ENCODE results near the gene QPRT.
"Not testable (repeated sequence)": the region's sequence is repeated elsewhere in the genome, so short reads cannot be mapped to it uniquely, and the experiment has no call there.

QPRT gene

DNA sequence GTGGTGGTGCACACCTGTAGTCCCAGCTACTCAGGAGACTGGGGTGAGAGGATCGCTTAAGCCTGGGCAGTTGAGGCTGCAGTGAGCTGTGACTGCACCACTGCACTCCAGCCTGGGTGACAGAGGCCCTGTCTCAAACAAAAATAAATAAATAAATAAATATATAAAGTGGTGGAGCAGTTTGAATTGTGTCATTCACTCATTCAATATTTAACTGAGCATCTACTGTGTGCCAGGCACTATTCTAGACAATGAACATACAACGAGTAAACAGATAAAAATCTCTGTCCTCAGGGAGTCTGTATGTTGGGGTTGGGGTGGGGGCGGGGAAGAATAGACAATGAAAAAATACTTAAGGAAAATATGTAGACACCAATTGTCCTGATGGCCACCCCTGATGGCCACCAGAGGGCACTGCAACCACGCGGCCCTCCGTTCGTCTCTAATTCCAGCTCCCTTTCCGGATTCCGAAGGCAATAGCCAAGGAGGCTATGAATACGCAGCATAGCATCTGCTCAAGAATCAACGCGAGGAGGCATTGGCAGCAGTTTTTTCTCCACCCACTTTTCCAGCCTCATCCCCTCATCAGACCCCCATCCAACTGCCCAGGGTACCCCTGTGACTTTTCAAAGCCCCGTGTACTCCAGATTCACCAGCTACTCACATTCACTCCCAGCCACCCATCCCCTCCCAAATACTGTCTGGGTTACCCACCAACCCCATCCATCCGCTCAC, 21.4 kb downstream of the QPRT start:
- DNase-seq = peak; percentile 62
- TF ChIP-seq, protein P1, sequence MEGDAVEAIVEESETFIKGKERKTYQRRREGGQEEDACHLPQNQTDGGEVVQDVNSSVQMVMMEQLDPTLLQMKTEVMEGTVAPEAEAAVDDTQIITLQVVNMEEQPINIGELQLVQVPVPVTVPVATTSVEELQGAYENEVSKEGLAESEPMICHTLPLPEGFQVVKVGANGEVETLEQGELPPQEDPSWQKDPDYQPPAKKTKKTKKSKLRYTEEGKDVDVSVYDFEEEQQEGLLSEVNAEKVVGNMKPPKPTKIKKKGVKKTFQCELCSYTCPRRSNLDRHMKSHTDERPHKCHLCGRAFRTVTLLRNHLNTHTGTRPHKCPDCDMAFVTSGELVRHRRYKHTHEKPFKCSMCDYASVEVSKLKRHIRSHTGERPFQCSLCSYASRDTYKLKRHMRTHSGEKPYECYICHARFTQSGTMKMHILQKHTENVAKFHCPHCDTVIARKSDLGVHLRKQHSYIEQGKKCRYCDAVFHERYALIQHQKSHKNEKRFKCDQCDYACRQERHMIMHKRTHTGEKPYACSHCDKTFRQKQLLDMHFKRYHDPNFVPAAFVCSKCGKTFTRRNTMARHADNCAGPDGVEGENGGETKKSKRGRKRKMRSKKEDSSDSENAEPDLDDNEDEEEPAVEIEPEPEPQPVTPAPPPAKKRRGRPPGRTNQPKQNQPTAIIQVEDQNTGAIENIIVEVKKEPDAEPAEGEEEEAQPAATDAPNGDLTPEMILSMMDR (IDR thresholded peaks at IDR 0.05) = peak; percentile 77
- Mint-ChIP-seq H3K27ac (no peak overlapping the region), H3K4me3 (no peak overlapping the region), H3K9me3 (peaks cover 38% of the 10 kb centered on the region), H3K36me3 (ENCODE audit: low read depth) (peaks cover 43% of the 10 kb centered on the region), H3K27me3 (ENCODE audit: low read depth, poor library complexity) (peaks cover 4% of the 10 kb centered on the region), H3K4me1 (peaks cover 27% of the 10 kb centered on the region)

DNA sequence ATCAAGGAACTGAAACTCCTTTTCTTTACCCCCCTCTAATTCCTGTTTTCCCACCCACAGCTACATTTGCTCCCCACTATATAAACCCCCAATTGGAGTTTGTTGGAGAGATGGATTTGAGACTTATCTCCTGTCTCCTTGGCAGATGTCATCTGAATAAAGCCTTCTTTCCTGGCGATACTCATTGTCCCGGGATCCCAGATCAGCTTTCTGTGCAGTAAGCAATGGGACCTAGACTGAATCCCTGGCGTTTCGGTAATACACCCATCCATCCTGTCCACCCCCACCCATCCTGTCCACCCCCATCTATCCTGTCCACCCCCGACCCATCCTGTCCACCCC, 22.2 kb downstream of the QPRT start:
- H3K27ac Mint-ChIP-seq = no peak overlapping the region
- no peak overlapping the region for H3K4me3 Mint-ChIP-seq
- DNase-seq = no peak
- TF ChIP-seq, protein P1 (IDR thresholded peaks at IDR 0.05) = no peak
- peaks cover 38% of the 10 kb centered on the region for H3K9me3 Mint-ChIP-seq
- H3K36me3 Mint-ChIP-seq (ENCODE audit: low read depth) = peaks cover 37% of the 10 kb centered on the region
- peaks cover 27% of the 10 kb centered on the region for H3K4me1 Mint-ChIP-seq
- peaks cover 4% of the 10 kb centered on the region for H3K27me3 Mint-ChIP-seq (ENCODE audit: low read depth, poor library complexity)

DNA sequence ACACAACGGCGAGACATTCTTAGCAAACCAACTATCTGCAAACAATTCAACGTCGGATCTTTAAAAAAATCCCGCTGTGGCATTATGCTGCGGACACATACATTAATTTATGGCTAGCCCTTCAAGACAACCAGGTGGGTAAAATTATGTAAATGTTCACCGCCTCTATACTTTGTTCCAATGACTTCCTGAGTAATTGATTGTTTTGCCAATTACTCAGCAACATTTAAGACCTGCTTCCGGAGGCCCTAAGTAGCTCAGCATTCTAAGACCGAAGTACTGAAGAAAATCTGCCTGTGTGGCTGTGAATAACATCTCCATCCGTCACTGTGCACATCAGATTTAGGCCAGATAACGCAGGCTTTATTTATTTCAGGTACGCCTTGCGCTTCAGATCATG, 23.3 kb downstream of the QPRT start:
- TF ChIP-seq, protein P1 (IDR thresholded peaks at IDR 0.05) = no peak
- Mint-ChIP-seq H3K9me3 (peaks cover 36% of the 10 kb centered on the region), H3K4me1 (peaks cover 27% of the 10 kb centered on the region), H3K36me3 (ENCODE audit: low read depth) (peaks cover 26% of the 10 kb centered on the region), H3K4me3 (no peak overlapping the region), H3K27me3 (ENCODE audit: low read depth, poor library complexity) (no peaks in the 10 kb centered on the region), H3K27ac (peak overlapping the region; percentile 87)
- DNase-seq = no peak

DNA sequence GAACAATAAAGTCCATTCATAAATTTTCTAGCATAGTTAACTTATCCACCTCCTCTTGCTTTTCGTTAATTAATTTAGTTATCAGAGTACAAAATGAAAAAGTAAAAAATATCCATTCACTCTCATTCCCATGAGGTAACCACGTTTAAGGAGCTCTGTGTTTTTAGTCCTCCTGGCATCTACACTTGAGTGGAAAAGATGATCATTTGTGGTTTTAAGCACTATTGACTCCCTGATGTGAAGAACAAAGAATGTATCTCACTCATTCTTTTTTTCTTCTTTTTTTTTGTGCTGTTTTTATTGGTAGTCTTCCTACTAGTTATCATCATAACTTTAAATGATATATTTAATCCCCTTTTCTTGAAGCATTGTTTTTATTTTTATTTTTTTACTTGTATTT, 26.1 kb downstream of the QPRT start:
- TF ChIP-seq, protein P1 (IDR thresholded peaks at IDR 0.05) = no peak
- Mint-ChIP-seq H3K4me3 (no peak overlapping the region), H3K9me3 (peaks cover 35% of the 10 kb centered on the region)

DNA sequence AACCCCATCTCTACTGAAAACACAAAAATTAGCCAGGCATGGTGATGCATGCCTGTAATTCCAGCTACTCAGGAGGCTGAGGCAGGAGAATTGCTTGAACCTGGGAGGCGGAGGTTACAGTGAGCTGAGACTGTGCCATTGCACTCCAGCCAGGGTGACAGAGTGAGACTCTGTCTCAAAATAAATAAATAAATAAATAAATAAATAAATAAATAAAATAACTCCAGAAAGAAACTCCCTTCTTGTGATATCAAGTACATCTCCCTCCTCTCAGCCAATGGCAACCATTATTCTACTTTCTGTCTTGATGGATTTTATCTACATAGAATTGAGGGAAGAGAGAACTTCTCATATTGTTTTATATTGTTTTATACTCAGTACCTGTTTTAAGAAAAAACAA, 28.2 kb downstream of the QPRT start:
- peaks cover 33% of the 10 kb centered on the region for H3K4me1 Mint-ChIP-seq
- peaks cover 33% of the 10 kb centered on the region for H3K9me3 Mint-ChIP-seq
- not testable (repeated sequence) for H3K27ac Mint-ChIP-seq, H3K4me3 Mint-ChIP-seq, DNase-seq
- peaks cover 12% of the 10 kb centered on the region for H3K36me3 Mint-ChIP-seq (ENCODE audit: low read depth)
- H3K27me3 Mint-ChIP-seq (ENCODE audit: low read depth, poor library complexity) = peaks cover 11% of the 10 kb centered on the region

More for the DNA sequence above, 26.1 kb downstream of the QPRT start:
- Mint-ChIP-seq H3K4me1 (peaks cover 36% of the 10 kb centered on the region), H3K36me3 (ENCODE audit: low read depth) (peaks cover 8% of the 10 kb centered on the region), H3K27ac (no peak overlapping the region), H3K27me3 (ENCODE audit: low read depth, poor library complexity) (peaks cover 7% of the 10 kb centered on the region)
- no peak for DNase-seq

DNA sequence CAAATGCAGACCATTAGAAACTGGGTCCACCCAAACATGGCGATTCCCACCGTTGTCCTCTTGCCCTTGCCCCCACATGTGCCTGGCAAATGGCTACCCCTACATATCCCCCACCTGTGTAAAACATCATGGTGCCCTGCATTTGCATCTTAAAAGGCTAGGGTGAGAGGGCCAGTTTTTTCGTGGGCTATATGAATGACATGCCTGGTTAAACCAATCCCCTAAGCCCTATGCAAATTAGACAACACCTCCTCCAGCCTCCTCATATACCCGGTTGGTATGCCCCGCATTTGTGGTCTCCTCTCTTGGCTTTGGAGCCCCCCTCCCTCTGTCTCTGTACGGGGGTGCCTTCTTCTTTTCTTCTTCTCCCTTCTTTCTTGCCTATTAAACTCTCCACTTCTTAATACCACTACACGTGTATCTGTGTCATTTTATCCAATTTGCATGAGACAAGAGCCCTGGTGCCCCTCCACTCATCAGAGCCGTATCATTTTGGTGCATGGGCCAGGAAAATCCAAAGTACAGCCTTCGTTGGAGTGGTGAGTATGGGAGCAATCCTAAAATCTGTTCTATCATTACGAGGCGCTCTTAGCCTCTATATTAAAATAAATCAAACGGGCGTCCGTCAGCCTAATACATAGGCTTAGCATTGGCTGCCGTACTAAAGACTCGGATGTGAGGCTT, 30.1 kb downstream of the QPRT start:
- no peak for DNase-seq
- H3K27ac Mint-ChIP-seq = no peak overlapping the region
- peaks cover 11% of the 10 kb centered on the region for H3K27me3 Mint-ChIP-seq (ENCODE audit: low read depth, poor library complexity)
- TF ChIP-seq, protein P1 (IDR thresholded peaks at IDR 0.05) = no peak
- peaks cover 33% of the 10 kb centered on the region for H3K9me3 Mint-ChIP-seq
- peaks cover 30% of the 10 kb centered on the region for H3K4me1 Mint-ChIP-seq
- peaks cover 12% of the 10 kb centered on the region for H3K36me3 Mint-ChIP-seq (ENCODE audit: low read depth)
- peak overlapping the region; percentile 13 for H3K4me3 Mint-ChIP-seq

DNA sequence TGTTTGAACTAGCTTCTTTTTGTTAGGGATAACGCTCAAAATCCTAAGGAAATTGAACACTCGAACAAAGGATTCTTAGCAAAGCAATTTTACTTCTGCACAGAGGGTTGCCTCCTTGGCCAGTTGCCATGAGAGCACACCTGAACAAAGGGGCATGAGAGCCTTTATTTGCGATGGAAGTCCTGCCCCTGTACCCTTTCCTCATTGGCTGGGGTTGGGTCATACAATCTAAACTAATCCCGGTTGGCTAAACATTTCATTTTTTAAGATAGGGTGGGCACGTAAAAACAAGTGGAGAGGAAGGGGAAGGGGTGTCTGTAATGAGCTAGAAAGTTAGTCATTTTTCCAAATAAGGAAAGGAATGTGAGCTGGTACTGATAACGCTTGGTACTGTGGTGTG, 30.7 kb downstream of the QPRT start:
- DNase-seq = not testable (repeated sequence)
- peak overlapping the region; percentile 36 for H3K27ac Mint-ChIP-seq
- peaks cover 31% of the 10 kb centered on the region for H3K4me1 Mint-ChIP-seq
- peaks cover 12% of the 10 kb centered on the region for H3K36me3 Mint-ChIP-seq (ENCODE audit: low read depth)
- H3K9me3 Mint-ChIP-seq = peaks cover 33% of the 10 kb centered on the region
- peaks cover 11% of the 10 kb centered on the region for H3K27me3 Mint-ChIP-seq (ENCODE audit: low read depth, poor library complexity)
- H3K4me3 Mint-ChIP-seq = peak overlapping the region; percentile 16
